ENCODE measurements around the gene KLF13. TPM values are rescaled to one million over a fixed set of nuclear protein-coding genes. Genes with fewer than 3 reads are reported as not detected.

KLF13 gene
- total RNA-seq, 2 donors from 2014 or later: 18.7 to 18.9 TPM

GRCh38 chr15:31296646-31297574 lies 29.7 kb upstream of the KLF13 start:
- Mint-ChIP-seq H3K4me1 (peaks cover 17% of the 10 kb centered on the region), H3K27me3 (ENCODE audit: insufficient read depth) (peaks cover 1% of the 10 kb centered on the region), H3K4me3 (no peak overlapping the region), H3K36me3 (ENCODE audit: low read depth) (no peaks in the 10 kb centered on the region), H3K9me3 (no peaks in the 10 kb centered on the region), H3K27ac (no peak overlapping the region)
- Histone ChIP-seq H3K4me3 (ENCODE audit: low read length) (no peak overlapping the region), H3K9ac (ENCODE audit: extremely low read depth, low read length, poor library complexity, severe bottlenecking) (no peak overlapping the region), H3K9me3 (ENCODE audit: control insufficient read depth, low read length) (no peaks in the 10 kb centered on the region), H3K27me3 (ENCODE audit: control insufficient read depth, insufficient read depth, low read length, poor library complexity, severe bottlenecking) (peaks cover 2% of the 10 kb centered on the region), H3K4me1 (ENCODE audit: control insufficient read depth, insufficient read depth, low read length) (peaks cover 8% of the 10 kb centered on the region), H3K27ac (ENCODE audit: low read depth, low read length) (no peak overlapping the region), H3K36me3 (ENCODE audit: control insufficient read depth, insufficient read depth, low read length) (no peaks in the 10 kb centered on the region)
- 69 to 73% methylated on average over 11 to 13 of the region's 13 CpGs for WGBS, 2 experiments (ENCODE audit: insufficient coverage in 1 of 2, insufficient read length in 1 of 2)
- no peak for TF ChIP-seq CTCF (conservative IDR thresholded peaks at IDR 0.05)
- peak; percentile 45 for DNase-seq

- no peak overlapping the region for H3K4me3 ChIP-seq (ENCODE audit: low read length)
- peaks cover 3% of the 10 kb centered on the region for H3K27me3 Mint-ChIP-seq (ENCODE audit: insufficient read depth)
- TF ChIP-seq CTCF (conservative IDR thresholded peaks at IDR 0.05): no peak
- no peak overlapping the region for H3K27ac Mint-ChIP-seq
- no peaks in the 10 kb centered on the region for H3K36me3 Mint-ChIP-seq (ENCODE audit: low read depth)
- peaks cover 22% of the 10 kb centered on the region for H3K4me1 Mint-ChIP-seq
- no peaks in the 10 kb centered on the region for H3K9me3 ChIP-seq (ENCODE audit: control insufficient read depth, low read length)
- H3K9ac ChIP-seq (ENCODE audit: extremely low read depth, low read length, poor library complexity, severe bottlenecking): no peak overlapping the region
- peaks cover 9% of the 10 kb centered on the region for H3K4me1 ChIP-seq (ENCODE audit: control insufficient read depth, insufficient read depth, low read length)
- H3K9me3 Mint-ChIP-seq: no peaks in the 10 kb centered on the region
- H3K27ac ChIP-seq (ENCODE audit: low read depth, low read length): no peak overlapping the region
- peak; percentile 29 for DNase-seq
- 91 to 95% methylated on average over 10 to 14 of the region's 14 CpGs for WGBS, 2 experiments (ENCODE audit: insufficient coverage in 1 of 2, insufficient read length in 1 of 2)
- no peaks in the 10 kb centered on the region for H3K36me3 ChIP-seq (ENCODE audit: control insufficient read depth, insufficient read depth, low read length)
- no peaks in the 10 kb centered on the region for H3K27me3 ChIP-seq (ENCODE audit: control insufficient read depth, insufficient read depth, low read length, poor library complexity, severe bottlenecking)
- no peak overlapping the region for H3K4me3 Mint-ChIP-seq
Measured at GRCh38 chr15:31297575-31298456, 28.8 kb upstream of the KLF13 start.

GRCh38 chr15:31298707-31299172 lies 27.9 kb upstream of the KLF13 start:
- no peaks in the 10 kb centered on the region for H3K9me3 Mint-ChIP-seq
- H3K27me3 ChIP-seq (ENCODE audit: control insufficient read depth, insufficient read depth, low read length, poor library complexity, severe bottlenecking): no peaks in the 10 kb centered on the region
- no peak overlapping the region for H3K4me3 ChIP-seq (ENCODE audit: low read length)
- WGBS, 2 experiments (ENCODE audit: insufficient coverage in 1 of 2, insufficient read length in 1 of 2): 93 to 94% methylated on average over 5 to 11 of the region's 11 CpGs
- no peak overlapping the region for H3K9ac ChIP-seq (ENCODE audit: extremely low read depth, low read length, poor library complexity, severe bottlenecking)
- H3K4me1 ChIP-seq (ENCODE audit: control insufficient read depth, insufficient read depth, low read length): peaks cover 13% of the 10 kb centered on the region
- DNase-seq: peak; percentile 30
- no peaks in the 10 kb centered on the region for H3K36me3 ChIP-seq (ENCODE audit: control insufficient read depth, insufficient read depth, low read length)
- H3K4me1 Mint-ChIP-seq: peaks cover 31% of the 10 kb centered on the region
- H3K27ac Mint-ChIP-seq: no peak overlapping the region
- peaks cover 3% of the 10 kb centered on the region for H3K27me3 Mint-ChIP-seq (ENCODE audit: insufficient read depth)
- H3K36me3 Mint-ChIP-seq (ENCODE audit: low read depth): no peaks in the 10 kb centered on the region
- H3K27ac ChIP-seq (ENCODE audit: low read depth, low read length): no peak overlapping the region
- no peak overlapping the region for H3K4me3 Mint-ChIP-seq
- no peaks in the 10 kb centered on the region for H3K9me3 ChIP-seq (ENCODE audit: control insufficient read depth, low read length)
- no peak for TF ChIP-seq CTCF (conservative IDR thresholded peaks at IDR 0.05)
